Neuron (in vitro differentiated cells): ENCODE data around the gene TXNL1.
A peak's percentile ranks its signal among the peaks of the same experiment; 100 is the strongest.

ENCODE experiments used
- H2AFZ ChIP-seq: one replicate; pipeline ENCODE4 v1.6.1; 2013; ENCODE audit warnings: low read depth, mild to moderate bottlenecking, inconsistent platforms, low read length, moderate library complexity
- H3K27me3 ChIP-seq: one replicate; pipeline ENCODE4 v1.6.1; 2013; ENCODE audit warnings: low read length; ENCODE audit not compliant: insufficient read depth
- H3K36me3 ChIP-seq: one replicate; pipeline ENCODE4 v1.6.1; 2013; ENCODE audit warnings: low read length; ENCODE audit not compliant: insufficient read depth
- H3K4me1 ChIP-seq: one replicate; pipeline ENCODE4 v1.6.1; 2013; ENCODE audit warnings: low read length; ENCODE audit not compliant: insufficient read depth
- H3K4me3 ChIP-seq: 2 replicates; pipeline ENCODE4 v1.5.1; 2013; ENCODE audit warnings: mild to moderate bottlenecking, low read length, moderate library complexity
- H3K9me3 ChIP-seq: one replicate; pipeline ENCODE4 v1.6.1; 2013; ENCODE audit warnings: low read length

The TXNL1 gene

GRCh38 chr18:56637711-56638231, 621 bp downstream of the TXNL1 start:
- peak overlapping the region; percentile 94 for H3K4me3 ChIP-seq
- peak overlapping the region; percentile 14 for H2AFZ ChIP-seq
- no peaks in the 10 kb centered on the region for H3K9me3 ChIP-seq
- no peaks in the 10 kb centered on the region for H3K27me3 ChIP-seq
- H3K36me3 ChIP-seq: peaks cover 13% of the 10 kb centered on the region
- H3K4me1 ChIP-seq: peaks cover 16% of the 10 kb centered on the region

DNA sequence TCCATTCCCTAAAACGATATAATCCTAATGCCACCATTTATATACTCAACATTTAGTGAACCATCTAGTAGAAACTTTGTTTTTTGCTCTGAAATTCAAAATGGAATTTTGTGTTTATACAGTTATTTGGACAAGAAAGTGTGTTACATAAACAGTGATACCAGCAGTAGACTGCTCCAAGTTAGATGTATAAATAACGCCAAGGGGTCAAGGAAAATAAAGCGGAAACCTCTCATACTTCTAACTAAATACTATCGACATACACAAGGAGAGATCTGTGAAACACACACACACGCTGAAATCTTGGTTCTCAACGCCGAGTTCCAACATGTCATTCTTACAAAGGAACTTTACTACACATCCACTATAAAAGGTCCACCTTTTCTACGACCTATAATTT, 1.2 kb downstream of the TXNL1 start:
- Histone ChIP-seq H3K36me3 (peaks cover 17% of the 10 kb centered on the region), H2AFZ (no peak overlapping the region), H3K27me3 (no peaks in the 10 kb centered on the region), H3K4me1 (peaks cover 16% of the 10 kb centered on the region), H3K9me3 (no peaks in the 10 kb centered on the region), H3K4me3 (peak overlapping the region; percentile 94)

DNA sequence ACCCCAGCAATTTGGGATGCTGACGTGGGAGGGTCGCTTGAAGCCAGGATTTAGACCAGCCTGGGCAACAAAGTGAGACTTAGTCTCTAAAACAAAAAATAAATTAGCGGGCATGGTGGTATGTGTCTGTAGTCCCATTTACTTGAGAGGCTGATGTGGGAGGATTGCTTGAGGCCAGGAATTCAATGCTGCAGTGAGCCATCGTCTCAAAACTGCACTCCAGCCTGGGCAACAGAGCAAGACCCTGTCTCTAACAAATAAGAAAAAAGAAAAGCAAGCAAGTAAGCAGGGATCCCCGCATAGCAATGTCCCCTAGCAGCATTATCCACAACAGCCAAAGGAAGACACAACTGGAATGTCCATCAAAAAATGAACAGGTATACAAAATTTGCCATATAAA, 3.4 kb downstream of the TXNL1 start:
- no peak overlapping the region for H3K4me3 ChIP-seq
- peaks cover 21% of the 10 kb centered on the region for H3K36me3 ChIP-seq
- H3K9me3 ChIP-seq: no peaks in the 10 kb centered on the region
- H3K27me3 ChIP-seq: no peaks in the 10 kb centered on the region
- no peak overlapping the region for H2AFZ ChIP-seq
- H3K4me1 ChIP-seq: peaks cover 16% of the 10 kb centered on the region

DNA sequence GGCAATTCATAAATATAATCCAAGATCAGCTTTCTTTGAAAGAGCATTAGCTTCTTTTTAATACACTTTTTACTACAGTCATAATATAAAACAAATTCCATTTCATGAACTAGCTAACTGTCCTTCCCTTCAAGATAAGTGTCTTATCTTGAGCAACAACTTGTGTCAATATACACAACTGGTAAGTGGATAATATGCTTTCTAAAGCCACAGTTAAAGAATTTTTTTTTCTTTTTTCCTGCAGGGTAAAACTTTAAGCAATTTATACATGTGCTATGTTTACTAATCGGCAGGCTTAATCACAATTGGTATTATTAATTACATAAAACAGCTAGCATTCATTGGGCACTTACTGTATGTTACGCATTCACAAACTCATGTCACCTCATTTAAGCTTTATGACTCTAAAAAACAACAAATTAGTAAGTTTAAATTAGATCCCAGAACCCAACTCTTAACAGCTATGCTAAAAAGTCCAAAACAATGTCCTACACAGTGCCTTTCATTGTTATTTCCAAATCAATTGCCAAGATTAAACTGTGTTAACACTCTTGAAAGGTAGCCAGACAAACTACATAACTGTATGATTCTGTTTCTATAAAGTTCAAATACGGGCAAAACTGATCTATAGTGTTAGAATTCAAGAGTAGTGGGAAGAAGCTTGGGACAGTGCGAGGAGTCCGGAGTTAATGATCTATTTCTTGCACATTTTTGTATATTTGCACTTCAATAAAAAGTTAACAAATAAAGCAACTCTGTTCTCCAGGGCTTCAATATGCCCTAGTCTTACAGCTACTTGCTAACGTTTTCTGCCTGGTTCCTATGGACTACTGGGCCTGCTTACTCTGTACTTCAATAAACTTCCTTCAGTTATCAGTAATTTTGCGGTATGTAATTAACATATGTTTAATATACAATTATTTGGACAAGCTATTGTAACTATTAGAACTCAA, 6.0 kb downstream of the TXNL1 start:
- Histone ChIP-seq H3K4me3 (no peak overlapping the region), H3K9me3 (no peaks in the 10 kb centered on the region), H2AFZ (no peak overlapping the region), H3K4me1 (peaks cover 11% of the 10 kb centered on the region), H3K36me3 (peaks cover 24% of the 10 kb centered on the region), H3K27me3 (no peaks in the 10 kb centered on the region)

DNA sequence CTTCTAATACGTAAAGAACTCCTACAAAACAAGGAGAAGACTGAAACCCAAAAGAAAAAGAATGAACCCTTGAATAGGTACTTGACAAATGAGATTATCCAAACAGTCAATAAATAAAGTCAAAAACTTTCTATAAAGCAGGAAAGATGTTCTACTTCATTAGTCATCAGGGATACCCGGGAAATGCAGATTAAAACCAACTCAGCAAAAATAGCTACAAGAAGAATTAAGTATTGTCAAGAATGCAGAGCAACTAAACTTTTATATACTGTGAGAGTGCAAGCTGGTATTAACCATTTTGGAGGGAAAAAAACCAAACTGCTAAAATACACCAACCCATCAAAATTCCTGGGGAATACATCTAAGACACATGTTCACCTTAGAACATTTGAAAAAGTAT, 10.4 kb downstream of the TXNL1 start:
- no peaks in the 10 kb centered on the region for H3K4me1 ChIP-seq
- no peaks in the 10 kb centered on the region for H3K9me3 ChIP-seq
- no peaks in the 10 kb centered on the region for H3K27me3 ChIP-seq
- no peak overlapping the region for H2AFZ ChIP-seq
- no peak overlapping the region for H3K4me3 ChIP-seq
- peaks cover 20% of the 10 kb centered on the region for H3K36me3 ChIP-seq

- H3K9me3 ChIP-seq: no peaks in the 10 kb centered on the region
- no peaks in the 10 kb centered on the region for H3K27me3 ChIP-seq
- H3K4me3 ChIP-seq: no peak overlapping the region
- no peaks in the 10 kb centered on the region for H3K4me1 ChIP-seq
- peaks cover 68% of the 10 kb centered on the region for H3K36me3 ChIP-seq
- no peak overlapping the region for H2AFZ ChIP-seq
Observed at GRCh38 chr18:56615738-56616520, 22.5 kb downstream of the TXNL1 start.

DNA sequence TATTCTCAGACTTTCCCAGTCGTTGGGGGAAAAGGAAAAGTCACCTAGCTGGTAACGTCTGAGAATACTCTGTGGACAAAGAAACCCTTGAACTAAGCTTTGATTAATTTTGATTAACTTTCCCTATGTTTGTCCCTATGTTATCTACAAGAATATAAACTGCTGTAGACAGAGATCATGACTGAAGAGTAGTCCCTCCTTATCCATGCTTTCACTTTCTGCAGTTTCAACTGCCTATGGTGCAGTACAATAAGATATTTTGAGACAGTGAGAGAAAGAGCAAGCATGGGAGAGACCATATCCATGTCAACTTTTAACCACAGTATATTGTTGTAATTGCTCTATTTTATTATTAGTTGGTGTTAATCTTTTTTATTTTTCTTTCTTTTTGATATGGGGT, 31.8 kb downstream of the TXNL1 start:
- Histone ChIP-seq H3K36me3 (peaks cover 64% of the 10 kb centered on the region), H3K4me3 (no peak overlapping the region), H2AFZ (no peak overlapping the region), H3K9me3 (no peaks in the 10 kb centered on the region), H3K27me3 (no peaks in the 10 kb centered on the region), H3K4me1 (no peaks in the 10 kb centered on the region)

DNA sequence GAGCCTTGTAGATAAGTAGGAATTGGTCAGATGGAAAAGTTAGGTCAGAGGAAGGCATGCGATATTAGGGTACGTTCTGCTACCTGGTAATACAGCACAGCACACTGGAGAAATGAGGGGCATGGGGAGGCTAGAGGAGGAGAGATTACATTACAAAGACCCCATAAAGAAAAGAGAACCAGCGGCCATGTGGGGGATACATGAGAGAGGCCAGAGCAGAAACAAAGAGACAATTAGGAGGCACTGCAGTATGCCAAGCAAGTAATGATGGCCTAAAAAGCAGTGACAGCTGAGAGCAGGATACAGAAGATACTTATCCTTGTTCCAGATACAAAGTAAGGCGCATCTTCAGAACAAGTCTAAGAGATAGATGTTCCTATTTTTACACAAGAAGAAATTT, 40.0 kb downstream of the TXNL1 start:
- H3K36me3 ChIP-seq: peaks cover 10% of the 10 kb centered on the region
- peaks cover 14% of the 10 kb centered on the region for H3K4me1 ChIP-seq
- no peaks in the 10 kb centered on the region for H3K27me3 ChIP-seq
- H3K4me3 ChIP-seq: no peak overlapping the region
- H2AFZ ChIP-seq: no peak overlapping the region
- H3K9me3 ChIP-seq: no peaks in the 10 kb centered on the region

DNA sequence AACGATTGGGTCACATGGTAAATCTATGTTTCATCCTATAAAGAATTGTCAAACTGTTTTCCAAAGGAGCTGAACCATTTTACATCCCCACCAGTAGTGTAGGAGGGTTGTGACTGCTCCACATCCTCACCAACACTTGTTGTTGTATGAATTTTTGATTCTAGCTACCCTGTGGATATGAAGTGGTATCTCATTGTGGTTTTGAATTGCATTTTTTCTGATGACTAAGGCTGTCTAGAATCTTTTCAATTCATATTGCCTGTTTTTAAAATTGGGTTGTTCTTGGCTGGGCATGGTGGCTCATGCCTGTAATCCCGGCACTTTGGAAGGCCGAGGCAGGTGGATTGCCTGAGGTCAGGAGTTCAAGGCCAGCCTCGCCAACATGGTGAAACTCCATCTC, 44.5 kb downstream of the TXNL1 start:
- Histone ChIP-seq H2AFZ (no peak overlapping the region), H3K4me3 (no peak overlapping the region), H3K36me3 (no peaks in the 10 kb centered on the region), H3K4me1 (peaks cover 6% of the 10 kb centered on the region), H3K27me3 (no peaks in the 10 kb centered on the region), H3K9me3 (no peaks in the 10 kb centered on the region)

GRCh38 chr18:56580026-56580425, 58.4 kb downstream of the TXNL1 start:
- H3K4me3 ChIP-seq: no peak overlapping the region
- H3K9me3 ChIP-seq: no peaks in the 10 kb centered on the region
- no peak overlapping the region for H2AFZ ChIP-seq
- H3K36me3 ChIP-seq: no peaks in the 10 kb centered on the region
- no peaks in the 10 kb centered on the region for H3K27me3 ChIP-seq
- H3K4me1 ChIP-seq: no peaks in the 10 kb centered on the region

- Histone ChIP-seq H3K27me3 (no peaks in the 10 kb centered on the region), H3K36me3 (no peaks in the 10 kb centered on the region), H3K4me1 (no peaks in the 10 kb centered on the region), H3K9me3 (no peaks in the 10 kb centered on the region), H2AFZ (no peak overlapping the region), H3K4me3 (no peak overlapping the region)
Observed at GRCh38 chr18:56579451-56579850, 58.9 kb downstream of the TXNL1 start.

DNA sequence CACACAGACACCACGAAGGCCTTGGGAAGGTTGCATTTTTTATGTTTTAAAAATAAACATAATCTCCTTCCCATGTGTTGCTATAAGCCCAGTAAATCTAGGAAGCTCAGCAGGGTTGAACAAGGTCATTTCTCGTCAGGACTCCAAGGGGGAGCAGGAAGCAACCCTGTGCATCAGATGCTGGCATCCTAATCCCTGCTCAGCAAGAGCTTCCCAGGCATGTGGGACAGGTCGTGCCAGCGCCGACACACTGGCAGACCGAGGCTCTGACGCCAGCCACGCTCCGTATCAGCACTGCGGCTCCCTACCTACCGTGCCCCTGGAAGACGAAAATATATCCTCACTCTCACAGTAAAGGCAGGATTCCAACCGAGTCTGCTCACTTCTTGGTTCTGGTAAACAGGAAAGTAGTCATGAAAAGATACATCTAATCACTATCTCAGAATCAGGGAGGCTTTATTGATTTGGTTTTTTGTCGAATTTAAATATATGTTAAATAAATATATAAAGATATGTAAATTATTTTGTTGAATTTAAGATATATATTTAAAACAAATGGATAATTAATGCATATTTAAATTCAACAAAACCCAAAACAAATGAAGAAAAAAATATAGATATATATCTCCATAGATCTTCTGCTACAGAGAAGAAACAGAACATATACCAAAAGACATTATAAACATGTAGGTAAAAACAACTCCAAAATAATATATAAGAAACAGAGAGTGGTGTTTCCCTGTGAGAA, 61.4 kb downstream of the TXNL1 start:
- Histone ChIP-seq H3K27me3 (no peaks in the 10 kb centered on the region), H3K36me3 (no peaks in the 10 kb centered on the region), H3K4me1 (no peaks in the 10 kb centered on the region), H2AFZ (no peak overlapping the region), H3K4me3 (no peak overlapping the region), H3K9me3 (peaks cover 4% of the 10 kb centered on the region)
